Vagina (tissue), 2 donors: ENCODE measurements around the gene TSHR. TPM values are rescaled to one million over a fixed set of nuclear protein-coding genes. Genes with fewer than 3 reads are reported as not detected.

Source experiments
- DNase-seq, 2 donors: peaks; one replicate each; pipeline ENCODE4 v3.0.0-alpha.2; 2017; ENCODE audit errors: extremely low spot score in 2 of 2
- H3K27ac ChIP-seq: fragments of 200-600 bp; sonication (generic); one replicate; pipeline ENCODE4 v1.5.1; 2019
- H3K27me3 ChIP-seq: fragments of 200-600 bp; sonication (generic); one replicate; pipeline ENCODE4 v1.5.1; 2019
- H3K36me3 ChIP-seq, 2 donors: fragments of 200-600 bp; sonication (generic); one replicate each; pipeline ENCODE4 v1.5.1; 2017 to 2019
- H3K4me1 ChIP-seq: fragments of 200-600 bp; sonication (generic); one replicate; pipeline ENCODE4 v1.5.1; 2019
- H3K4me3 ChIP-seq, 2 donors: fragments of 200-600 bp; sonication (generic); 1 replicate in 1 of 2; 2 replicates in 1 of 2; pipeline ENCODE4 v1.5.1; 2016 to 2019
- H3K9me3 ChIP-seq: fragments of 200-600 bp; sonication (generic); one replicate; pipeline ENCODE4 v1.5.1; 2019
- POLR2A ChIP-seq, 2 donors: fragments of 450-650 bp; IDR thresholded peaks; one replicate each; pipeline ENCODE4 v1.6.1; 2017; ENCODE audit warnings: antibody characterized with exemption in 2 of 2, mild to moderate bottlenecking in 2 of 2, moderate library complexity in 2 of 2
- POLR2AphosphoS5 ChIP-seq, 2 donors: sonication (generic); formaldehyde crosslinking; IDR thresholded peaks; one replicate each; pipeline ENCODE4 v1.9.0; 2017; ENCODE audit warnings: antibody characterized with exemption in 2 of 2, mild to moderate bottlenecking in 2 of 2, low read depth in 1 of 2; ENCODE audit not compliant: insufficient read depth in 1 of 2
- intact Hi-C: fragments of 100-400 bp; cut with DNase I; formaldehyde crosslinking; loops from one replicate; pipeline ENCODE4 v1.15.1; 2023
- total RNA-seq: library from RNA; depleted of rRNA; stranded (reverse); fragments of >200 nt; gene quantifications from one replicate; pipeline ENCODE4 v1.2.3, GENCODE V29; 2016
- TF ChIP-seq, protein P1 (sequence below), 3 experiments: fragments of 450-650 bp in 2 of 3; fragments of 200-600 bp in 1 of 3; sonication (generic) in 1 of 3; IDR thresholded peaks; one replicate each; pipeline ENCODE4 v1.5.1; 2017 to 2019; ENCODE audit warnings: antibody characterized with exemption in 3 of 3, mild to moderate bottlenecking in 2 of 3, moderate library complexity in 2 of 3

TSHR gene
- total RNA-seq, 1 donor from 2014 or later, result not detected

- no peaks in the 10 kb centered on the region for H3K27me3 ChIP-seq
- TF ChIP-seq, protein P1, sequence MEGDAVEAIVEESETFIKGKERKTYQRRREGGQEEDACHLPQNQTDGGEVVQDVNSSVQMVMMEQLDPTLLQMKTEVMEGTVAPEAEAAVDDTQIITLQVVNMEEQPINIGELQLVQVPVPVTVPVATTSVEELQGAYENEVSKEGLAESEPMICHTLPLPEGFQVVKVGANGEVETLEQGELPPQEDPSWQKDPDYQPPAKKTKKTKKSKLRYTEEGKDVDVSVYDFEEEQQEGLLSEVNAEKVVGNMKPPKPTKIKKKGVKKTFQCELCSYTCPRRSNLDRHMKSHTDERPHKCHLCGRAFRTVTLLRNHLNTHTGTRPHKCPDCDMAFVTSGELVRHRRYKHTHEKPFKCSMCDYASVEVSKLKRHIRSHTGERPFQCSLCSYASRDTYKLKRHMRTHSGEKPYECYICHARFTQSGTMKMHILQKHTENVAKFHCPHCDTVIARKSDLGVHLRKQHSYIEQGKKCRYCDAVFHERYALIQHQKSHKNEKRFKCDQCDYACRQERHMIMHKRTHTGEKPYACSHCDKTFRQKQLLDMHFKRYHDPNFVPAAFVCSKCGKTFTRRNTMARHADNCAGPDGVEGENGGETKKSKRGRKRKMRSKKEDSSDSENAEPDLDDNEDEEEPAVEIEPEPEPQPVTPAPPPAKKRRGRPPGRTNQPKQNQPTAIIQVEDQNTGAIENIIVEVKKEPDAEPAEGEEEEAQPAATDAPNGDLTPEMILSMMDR (IDR thresholded peaks at IDR 0.05), result no peak
- TF ChIP-seq POLR2A (IDR thresholded peaks at IDR 0.05), result no peak
- TF ChIP-seq POLR2AphosphoS5 (IDR thresholded peaks at IDR 0.05; ENCODE audit: insufficient read depth in 1 of 2, low read depth in 1 of 2), result no peak
- no peaks in the 10 kb centered on the region for H3K9me3 ChIP-seq
- no peak overlapping the region for H3K4me3 ChIP-seq
- intact Hi-C loops, result no loop called here
- H3K27ac ChIP-seq, result no peak overlapping the region
- H3K36me3 ChIP-seq, result no peaks in the 10 kb centered on the region
- H3K4me1 ChIP-seq, result no peaks in the 10 kb centered on the region
- no peak for DNase-seq
Measured at GRCh38 chr14:80988735-80989429, 33.5 kb downstream of the TSHR start.

GRCh38 chr14:80992580-80992979, 37.2 kb downstream of the TSHR start:
- intact Hi-C loops, result loop anchor here (10.0 kb wide), 1 partner anchor 182 kb away; no protein-coding TSS in a partner anchor
- Histone ChIP-seq H3K36me3 (no peaks in the 10 kb centered on the region), H3K27ac (no peak overlapping the region), H3K27me3 (no peaks in the 10 kb centered on the region), H3K9me3 (no peaks in the 10 kb centered on the region), H3K4me1 (no peaks in the 10 kb centered on the region), H3K4me3 (no peak overlapping the region)
- TF ChIP-seq, protein P1 (IDR thresholded peaks at IDR 0.05), result no peak
- TF ChIP-seq POLR2A (IDR thresholded peaks at IDR 0.05) (no peak), POLR2AphosphoS5 (IDR thresholded peaks at IDR 0.05; ENCODE audit: insufficient read depth in 1 of 2, low read depth in 1 of 2) (no peak)
- DNase-seq, result no peak

DNA sequence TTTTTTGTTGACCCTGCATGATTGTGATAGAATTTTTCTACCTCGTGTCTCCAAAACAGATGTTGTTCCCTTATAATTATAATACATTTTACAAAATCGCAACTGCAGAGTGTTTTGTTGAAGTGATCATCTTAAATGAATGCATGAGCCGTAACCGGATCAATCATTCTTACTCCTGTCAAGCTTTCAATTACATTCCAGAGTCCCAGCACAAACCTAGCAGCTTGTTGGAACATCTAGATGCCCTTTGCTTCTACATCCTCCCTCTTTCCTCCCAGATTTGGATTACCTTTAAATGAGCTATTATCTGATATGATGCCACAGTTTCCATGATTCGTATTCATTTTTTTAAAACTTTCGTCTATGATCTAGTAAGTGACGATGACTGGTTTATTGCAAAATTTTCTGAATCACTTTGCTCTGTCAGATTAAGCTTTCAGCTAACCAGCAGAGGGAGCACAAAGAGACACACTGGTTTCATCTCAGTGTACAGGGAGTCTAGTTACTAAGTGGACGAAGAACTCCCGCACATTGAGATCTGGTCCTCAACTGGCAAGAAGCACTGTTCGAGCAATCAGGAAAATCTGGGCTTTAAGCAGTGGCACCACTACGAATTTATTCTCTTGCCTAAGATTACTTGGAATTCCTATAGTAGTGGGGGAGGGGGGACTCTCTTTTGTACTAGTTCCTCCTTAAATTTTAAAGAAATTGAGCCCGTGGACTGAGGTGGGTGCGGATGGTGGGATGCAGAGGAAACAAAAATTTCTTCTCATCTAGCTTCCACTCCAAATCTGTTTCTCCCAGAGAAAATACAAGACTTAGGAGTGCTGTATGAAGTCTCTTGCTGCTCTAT, 40.9 kb downstream of the TSHR start:
- H3K4me1 ChIP-seq, result no peaks in the 10 kb centered on the region
- H3K9me3 ChIP-seq, result no peaks in the 10 kb centered on the region
- TF ChIP-seq POLR2A (IDR thresholded peaks at IDR 0.05) (no peak), POLR2AphosphoS5 (IDR thresholded peaks at IDR 0.05; ENCODE audit: insufficient read depth in 1 of 2, low read depth in 1 of 2) (peak in 1 of 2 donors; percentile 38)
- TF ChIP-seq, protein P1 (IDR thresholded peaks at IDR 0.05), result peak in 2 of 3 experiments; percentile 25 to 47
- H3K27ac ChIP-seq, result no peak overlapping the region
- H3K27me3 ChIP-seq, result no peaks in the 10 kb centered on the region
- intact Hi-C loops, result loop anchor here (10.0 kb wide), 1 partner anchor 179 kb away; no protein-coding TSS in a partner anchor
- no peak for DNase-seq
- no peaks in the 10 kb centered on the region for H3K36me3 ChIP-seq
- no peak overlapping the region for H3K4me3 ChIP-seq

GRCh38 chr14:81001447-81001846, 46.0 kb downstream of the TSHR start:
- H3K36me3 ChIP-seq, result no peaks in the 10 kb centered on the region
- intact Hi-C loops, result no loop called here
- H3K27ac ChIP-seq, result no peak overlapping the region
- no peaks in the 10 kb centered on the region for H3K4me1 ChIP-seq
- no peak overlapping the region for H3K4me3 ChIP-seq
- TF ChIP-seq POLR2AphosphoS5 (IDR thresholded peaks at IDR 0.05; ENCODE audit: insufficient read depth in 1 of 2, low read depth in 1 of 2), result no peak
- no peak for TF ChIP-seq POLR2A (IDR thresholded peaks at IDR 0.05)
- TF ChIP-seq, protein P1 (IDR thresholded peaks at IDR 0.05), result no peak
- no peaks in the 10 kb centered on the region for H3K27me3 ChIP-seq
- H3K9me3 ChIP-seq, result no peaks in the 10 kb centered on the region
- DNase-seq, result no peak
